ENCODE results near the gene HNRNPA3.

DNA sequence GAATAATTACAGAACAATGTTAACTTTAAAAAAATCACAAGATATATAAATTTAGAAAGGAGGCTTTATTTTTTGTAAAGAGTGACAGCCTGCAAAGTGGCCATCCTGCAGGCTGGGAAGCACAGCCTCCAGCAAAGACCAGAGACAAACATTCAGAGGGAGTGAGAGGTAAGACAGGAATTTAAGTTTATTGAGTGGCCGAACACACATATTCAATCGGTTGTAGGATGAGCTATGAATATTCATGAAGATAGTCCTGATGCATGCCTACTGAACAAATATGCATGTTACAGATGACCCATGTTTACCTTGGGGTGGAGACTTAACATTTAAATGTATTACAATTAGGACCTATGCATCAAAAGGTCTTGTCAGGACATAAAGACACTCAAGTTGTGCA, 33.4 kb upstream of the HNRNPA3 start:
- TF ChIP-seq EZH2 (IDR thresholded peaks at IDR 0.05; ENCODE audit: borderline replicate concordance, low read depth, low read length, severe bottlenecking), result no peak
- TF ChIP-seq, protein P1, sequence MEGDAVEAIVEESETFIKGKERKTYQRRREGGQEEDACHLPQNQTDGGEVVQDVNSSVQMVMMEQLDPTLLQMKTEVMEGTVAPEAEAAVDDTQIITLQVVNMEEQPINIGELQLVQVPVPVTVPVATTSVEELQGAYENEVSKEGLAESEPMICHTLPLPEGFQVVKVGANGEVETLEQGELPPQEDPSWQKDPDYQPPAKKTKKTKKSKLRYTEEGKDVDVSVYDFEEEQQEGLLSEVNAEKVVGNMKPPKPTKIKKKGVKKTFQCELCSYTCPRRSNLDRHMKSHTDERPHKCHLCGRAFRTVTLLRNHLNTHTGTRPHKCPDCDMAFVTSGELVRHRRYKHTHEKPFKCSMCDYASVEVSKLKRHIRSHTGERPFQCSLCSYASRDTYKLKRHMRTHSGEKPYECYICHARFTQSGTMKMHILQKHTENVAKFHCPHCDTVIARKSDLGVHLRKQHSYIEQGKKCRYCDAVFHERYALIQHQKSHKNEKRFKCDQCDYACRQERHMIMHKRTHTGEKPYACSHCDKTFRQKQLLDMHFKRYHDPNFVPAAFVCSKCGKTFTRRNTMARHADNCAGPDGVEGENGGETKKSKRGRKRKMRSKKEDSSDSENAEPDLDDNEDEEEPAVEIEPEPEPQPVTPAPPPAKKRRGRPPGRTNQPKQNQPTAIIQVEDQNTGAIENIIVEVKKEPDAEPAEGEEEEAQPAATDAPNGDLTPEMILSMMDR (IDR thresholded peaks at IDR 0.05; ENCODE audit: borderline replicate concordance, extremely low read depth, low read length, poor library complexity, severe bottlenecking), result no peak

Measured in DND-41 (cell line).